ENCODE data around the gene DENND6B.

The DENND6B gene

DNA sequence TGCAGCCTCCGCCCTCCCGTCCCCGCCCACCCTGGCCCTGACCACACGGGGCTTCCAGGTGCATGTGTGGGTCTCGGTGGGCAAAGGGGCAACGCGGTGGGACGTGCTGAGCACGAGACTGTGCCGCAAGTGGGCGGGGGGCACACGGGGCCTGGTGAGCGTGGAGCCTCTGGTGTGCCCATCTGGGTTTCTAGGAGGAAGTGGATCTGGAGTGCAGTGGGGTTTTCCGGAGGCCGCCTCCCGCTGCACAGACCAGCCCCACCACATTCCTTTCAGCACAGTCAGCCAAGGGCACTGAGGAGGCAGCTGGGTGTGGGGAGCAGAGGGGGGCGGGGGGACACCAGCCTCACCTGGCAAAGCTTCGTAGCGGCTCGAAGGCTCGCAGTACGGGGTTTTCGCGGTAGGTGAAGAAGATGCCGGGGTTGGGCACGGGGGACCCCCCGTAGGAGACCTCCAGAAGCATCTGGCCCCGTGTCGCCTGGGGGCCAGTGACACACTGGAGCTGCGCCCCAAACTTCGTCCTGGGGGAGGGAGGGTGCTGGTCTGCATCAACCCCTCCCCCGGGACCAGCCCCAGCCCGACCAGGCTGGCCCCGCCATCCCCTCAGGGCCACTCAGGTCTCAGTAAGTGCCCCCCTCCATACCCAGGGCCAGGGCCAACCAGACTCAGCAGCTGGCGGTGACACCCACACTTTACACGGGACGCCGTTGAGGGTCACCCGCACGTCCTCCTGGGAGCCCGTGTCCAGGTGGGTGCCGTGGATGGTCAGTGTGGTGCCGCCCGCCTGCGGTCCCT is 44.3 kb downstream of the DENND6B start:
- TF ChIP-seq, protein P1, sequence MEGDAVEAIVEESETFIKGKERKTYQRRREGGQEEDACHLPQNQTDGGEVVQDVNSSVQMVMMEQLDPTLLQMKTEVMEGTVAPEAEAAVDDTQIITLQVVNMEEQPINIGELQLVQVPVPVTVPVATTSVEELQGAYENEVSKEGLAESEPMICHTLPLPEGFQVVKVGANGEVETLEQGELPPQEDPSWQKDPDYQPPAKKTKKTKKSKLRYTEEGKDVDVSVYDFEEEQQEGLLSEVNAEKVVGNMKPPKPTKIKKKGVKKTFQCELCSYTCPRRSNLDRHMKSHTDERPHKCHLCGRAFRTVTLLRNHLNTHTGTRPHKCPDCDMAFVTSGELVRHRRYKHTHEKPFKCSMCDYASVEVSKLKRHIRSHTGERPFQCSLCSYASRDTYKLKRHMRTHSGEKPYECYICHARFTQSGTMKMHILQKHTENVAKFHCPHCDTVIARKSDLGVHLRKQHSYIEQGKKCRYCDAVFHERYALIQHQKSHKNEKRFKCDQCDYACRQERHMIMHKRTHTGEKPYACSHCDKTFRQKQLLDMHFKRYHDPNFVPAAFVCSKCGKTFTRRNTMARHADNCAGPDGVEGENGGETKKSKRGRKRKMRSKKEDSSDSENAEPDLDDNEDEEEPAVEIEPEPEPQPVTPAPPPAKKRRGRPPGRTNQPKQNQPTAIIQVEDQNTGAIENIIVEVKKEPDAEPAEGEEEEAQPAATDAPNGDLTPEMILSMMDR (IDR thresholded peaks at IDR 0.05; ENCODE audit: borderline replicate concordance, insufficient read depth, low read depth, low read length), result no peak
- no peak overlapping the region for H3K4me3 ChIP-seq (ENCODE audit: low read depth, low read length)

DNA sequence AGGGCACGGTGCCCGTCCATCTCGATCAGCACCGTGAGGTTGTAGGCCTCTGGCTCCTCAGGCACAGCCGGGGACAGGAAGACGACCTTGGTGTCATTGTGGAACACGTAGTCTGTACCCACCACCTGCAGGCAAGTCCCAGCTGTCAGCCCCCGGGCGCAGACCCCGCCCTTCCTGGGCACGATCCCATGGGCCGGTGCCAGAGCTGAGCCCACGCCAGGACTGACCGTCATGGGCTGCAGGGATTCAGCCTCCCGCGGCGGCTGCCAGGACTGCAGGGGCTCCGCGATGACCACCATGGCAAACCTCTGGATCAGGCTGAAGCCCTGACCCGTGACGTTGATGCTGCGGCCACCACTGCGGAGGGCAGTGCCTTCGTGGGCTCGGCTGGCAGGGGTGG is 44.9 kb downstream of the DENND6B start:
- TF ChIP-seq, protein P1 (IDR thresholded peaks at IDR 0.05; ENCODE audit: borderline replicate concordance, insufficient read depth, low read depth, low read length), result no peak
- H3K4me3 ChIP-seq (ENCODE audit: low read depth, low read length), result no peak overlapping the region

DNA sequence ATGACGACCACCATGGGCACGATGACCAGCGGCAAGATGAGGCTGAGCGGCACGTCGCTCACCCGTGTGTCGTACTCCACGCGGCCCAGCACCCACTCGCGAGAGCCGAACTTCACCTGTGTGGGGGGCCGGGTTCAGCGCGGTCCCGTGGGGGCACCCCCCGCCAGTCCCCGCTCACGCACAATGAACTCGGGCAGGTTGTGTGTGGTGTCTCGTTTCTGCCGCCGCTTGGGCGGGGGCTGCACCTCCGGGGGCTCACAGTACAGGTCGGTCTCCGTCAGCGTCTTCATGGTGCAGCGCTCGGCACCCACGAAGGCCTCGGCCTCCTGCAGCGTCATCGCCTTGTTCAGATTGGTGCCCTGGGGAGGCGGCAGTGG is 45.4 kb downstream of the DENND6B start:
- H3K4me3 ChIP-seq (ENCODE audit: low read depth, low read length), result no peak overlapping the region
- TF ChIP-seq, protein P1 (IDR thresholded peaks at IDR 0.05; ENCODE audit: borderline replicate concordance, insufficient read depth, low read depth, low read length), result no peak

DNA sequence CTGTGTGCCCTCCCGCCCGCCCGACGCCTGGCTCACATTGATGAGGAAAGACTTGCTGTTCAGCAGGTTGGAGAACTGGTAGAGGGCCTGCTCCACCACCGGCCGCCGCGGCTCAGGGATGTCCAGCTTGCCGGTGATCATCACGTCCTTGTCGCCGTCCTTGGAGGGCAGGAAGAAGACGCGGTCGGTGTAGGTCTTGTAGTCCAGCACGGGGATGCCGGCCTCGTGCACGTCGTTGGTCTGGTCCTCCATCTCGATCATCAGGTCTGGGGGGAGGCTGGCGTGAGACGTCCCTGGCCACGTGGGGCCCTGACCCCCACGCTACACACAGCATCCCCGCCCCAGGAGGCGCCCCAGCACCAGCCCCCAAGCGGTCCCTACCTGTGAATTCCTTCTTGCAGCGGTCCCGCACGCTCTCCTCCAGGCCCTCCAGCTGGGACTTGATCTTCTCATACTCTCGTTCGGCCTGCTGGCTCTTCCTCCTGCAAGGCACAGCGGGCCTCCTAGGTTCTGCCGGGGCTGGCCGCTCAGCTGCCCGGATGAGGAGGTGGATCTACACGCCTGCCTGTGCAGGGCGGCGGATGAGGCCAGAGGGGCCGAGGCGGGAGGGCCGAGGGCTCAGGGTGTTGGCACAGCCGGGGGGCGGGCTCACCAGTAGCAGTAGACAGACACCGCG is 46.0 kb downstream of the DENND6B start:
- TF ChIP-seq, protein P1 (IDR thresholded peaks at IDR 0.05; ENCODE audit: borderline replicate concordance, insufficient read depth, low read depth, low read length), result no peak
- H3K4me3 ChIP-seq (ENCODE audit: low read depth, low read length), result no peak overlapping the region

DNA sequence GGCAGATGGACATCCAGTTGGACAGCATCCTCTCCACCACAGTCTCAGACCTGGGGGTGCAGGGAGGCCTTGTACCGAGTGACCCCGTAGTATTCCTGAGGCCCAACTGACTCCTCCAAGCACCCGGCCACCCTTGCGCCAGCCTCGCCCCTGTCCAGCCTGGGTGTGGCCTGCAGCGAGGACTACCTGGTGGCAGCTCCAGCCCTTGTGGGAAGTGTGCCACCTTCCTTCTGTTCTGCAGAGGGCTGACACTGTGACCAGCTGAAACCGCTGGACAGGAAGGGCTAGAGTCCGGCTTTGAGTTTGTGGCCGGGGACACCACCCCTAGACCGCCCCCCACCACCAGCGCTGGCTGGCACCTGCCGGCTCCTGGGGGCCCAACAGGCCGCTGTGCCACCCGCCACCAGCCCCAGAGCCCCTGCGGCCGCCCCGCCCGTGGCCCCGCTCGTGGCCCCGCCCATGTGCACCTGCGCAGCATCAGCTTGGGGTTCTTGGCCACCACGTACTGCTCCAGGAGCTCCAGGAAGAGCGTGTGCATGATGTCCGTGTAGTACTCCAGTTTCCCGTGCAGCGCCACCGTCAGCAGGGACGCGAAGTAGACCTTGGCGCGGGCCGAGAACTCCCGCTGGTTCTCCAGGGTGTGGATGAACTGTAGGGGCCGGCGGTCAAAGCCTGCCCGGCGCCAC is 46.6 kb downstream of the DENND6B start:
- TF ChIP-seq, protein P1 (IDR thresholded peaks at IDR 0.05; ENCODE audit: borderline replicate concordance, insufficient read depth, low read depth, low read length), result no peak
- H3K4me3 ChIP-seq (ENCODE audit: low read depth, low read length), result no peak overlapping the region

DNA sequence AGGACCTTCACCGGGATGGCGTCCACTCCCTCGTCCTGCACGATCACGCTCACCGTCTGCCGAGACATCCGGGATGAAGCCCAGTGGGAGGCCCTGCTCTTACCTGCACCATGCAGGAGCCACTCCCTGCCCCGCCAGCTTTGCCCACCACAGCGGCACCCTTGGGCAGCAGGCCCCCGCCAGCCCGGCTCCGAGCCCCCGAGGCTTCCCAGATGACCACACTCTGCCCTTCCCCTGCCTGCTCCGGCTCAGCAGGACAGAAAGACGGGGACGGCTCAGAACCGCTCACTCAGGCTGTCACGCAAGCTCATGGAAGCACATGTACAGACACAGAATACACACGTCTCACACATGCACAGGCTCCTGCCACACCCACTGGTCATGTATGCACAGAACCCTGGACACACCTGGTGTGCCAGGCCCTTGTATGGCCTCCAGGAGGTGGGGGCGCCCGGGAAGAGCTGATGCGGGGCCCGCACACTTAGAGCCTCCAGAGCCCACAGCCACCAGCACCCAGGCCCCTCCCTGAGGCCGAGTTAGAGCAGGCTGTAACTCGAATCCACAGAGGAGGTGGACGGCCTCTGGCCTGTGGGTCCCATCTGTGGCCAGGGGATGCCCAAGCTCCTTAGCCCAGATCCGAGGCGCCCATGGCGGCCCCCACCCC is 47.7 kb downstream of the DENND6B start:
- no peak overlapping the region for H3K4me3 ChIP-seq (ENCODE audit: low read depth, low read length)
- TF ChIP-seq, protein P1 (IDR thresholded peaks at IDR 0.05; ENCODE audit: borderline replicate concordance, insufficient read depth, low read depth, low read length), result no peak
